Measurements from ENCODE around the gene CENPS. TPM values are rescaled to one million over a fixed set of nuclear protein-coding genes. Genes with fewer than 3 reads are reported as not detected.

The CENPS gene
- total and polyA plus RNA-seq, 2 of the 8 experiments (the other 6 are each of a cell fraction or from before 2014, with no cell fraction given): 7.8 to 20.3 TPM

DNA sequence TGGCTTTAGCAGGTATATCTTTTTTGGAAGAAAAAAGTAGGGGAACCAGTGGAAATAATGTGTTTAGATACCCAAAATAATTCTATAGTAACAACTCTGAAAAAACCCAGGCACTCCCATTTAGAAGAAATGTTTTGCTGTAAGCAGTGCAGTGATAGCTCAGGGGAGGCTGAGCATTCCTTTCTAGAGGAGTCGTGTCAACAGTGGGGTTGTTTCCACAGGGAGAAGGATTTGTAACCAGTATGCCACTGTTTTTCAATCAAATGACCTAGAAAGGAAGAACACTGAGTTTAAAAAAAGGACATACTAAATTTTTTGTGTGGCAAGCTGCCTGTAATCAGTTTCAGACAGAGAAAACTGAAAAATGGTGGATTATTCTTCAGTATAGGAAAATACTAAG lies 29.0 kb upstream of the CENPS start (continued):
- no peak for TF ChIP-seq RXRA (IDR thresholded peaks at IDR 0.05; ENCODE audit: insufficient read depth, low read depth, low read length)

Data from H1 (cell line).